Fibroblast of skin of right biceps (primary cell): ENCODE results near the gene ACTL8.

ENCODE experiments used
- DNase-seq: peaks from one replicate; pipeline ENCODE4 v3.0.0-alpha.2; 2013

The ACTL8 gene

GRCh38 chr1:17849216-17849615, 94.1 kb downstream of the ACTL8 start:
- DNase-seq, result no peak

DNA sequence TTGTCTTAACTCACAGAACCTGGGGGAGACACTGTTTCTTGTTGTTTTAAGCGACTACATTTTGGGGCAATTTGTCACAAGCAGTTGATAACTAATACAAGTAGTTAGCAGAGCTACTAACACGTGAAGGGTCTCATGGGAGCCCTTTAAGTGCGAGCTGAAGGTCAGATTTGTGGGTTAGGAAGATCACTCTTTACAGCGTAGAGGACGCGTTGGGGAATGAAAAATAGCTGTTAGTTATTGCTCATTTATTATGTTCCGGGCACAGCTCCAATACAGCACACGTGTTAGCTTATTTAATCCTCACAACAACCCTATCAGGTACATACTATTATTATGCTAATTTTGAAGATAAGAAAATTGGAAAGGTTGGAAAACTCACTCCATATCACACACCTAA, 95.9 kb downstream of the ACTL8 start:
- DNase-seq, result no peak

GRCh38 chr1:17852383-17852782, 97.2 kb downstream of the ACTL8 start:
- no peak for DNase-seq

DNA sequence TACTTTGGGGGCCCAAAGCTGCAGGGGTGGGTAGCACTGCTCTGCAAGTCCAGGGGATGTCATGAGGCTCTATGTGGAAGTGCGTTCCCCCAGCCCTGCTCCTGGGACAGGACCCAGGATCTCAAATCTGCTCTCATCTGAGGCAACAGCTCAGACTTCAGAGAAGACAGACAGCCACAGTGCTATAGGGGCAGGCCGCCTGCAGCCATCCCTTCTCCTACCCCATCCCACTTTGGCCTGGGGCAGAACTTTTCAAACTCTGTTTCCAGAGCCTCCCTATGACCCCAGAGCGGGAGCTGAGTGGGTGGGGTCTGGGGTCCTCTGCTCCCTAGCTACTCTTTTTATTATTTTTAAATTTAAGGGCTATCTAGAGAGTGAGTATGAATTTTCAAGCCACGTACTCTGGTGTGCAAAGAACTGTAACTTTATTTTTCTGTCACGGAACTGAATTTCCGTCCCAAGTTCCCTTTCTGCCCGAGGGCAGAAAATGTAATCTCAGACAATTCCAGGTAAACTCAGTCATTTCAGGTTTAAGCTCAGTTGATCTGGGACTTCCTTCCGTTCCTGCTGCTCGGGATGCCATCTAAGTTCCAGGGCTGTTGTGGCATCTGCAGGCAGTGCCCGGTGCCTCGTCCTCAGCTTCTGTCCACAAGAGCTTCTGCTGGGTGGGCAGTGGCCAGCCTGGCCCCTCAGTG, 98.3 kb downstream of the ACTL8 start:
- no peak for DNase-seq

DNA sequence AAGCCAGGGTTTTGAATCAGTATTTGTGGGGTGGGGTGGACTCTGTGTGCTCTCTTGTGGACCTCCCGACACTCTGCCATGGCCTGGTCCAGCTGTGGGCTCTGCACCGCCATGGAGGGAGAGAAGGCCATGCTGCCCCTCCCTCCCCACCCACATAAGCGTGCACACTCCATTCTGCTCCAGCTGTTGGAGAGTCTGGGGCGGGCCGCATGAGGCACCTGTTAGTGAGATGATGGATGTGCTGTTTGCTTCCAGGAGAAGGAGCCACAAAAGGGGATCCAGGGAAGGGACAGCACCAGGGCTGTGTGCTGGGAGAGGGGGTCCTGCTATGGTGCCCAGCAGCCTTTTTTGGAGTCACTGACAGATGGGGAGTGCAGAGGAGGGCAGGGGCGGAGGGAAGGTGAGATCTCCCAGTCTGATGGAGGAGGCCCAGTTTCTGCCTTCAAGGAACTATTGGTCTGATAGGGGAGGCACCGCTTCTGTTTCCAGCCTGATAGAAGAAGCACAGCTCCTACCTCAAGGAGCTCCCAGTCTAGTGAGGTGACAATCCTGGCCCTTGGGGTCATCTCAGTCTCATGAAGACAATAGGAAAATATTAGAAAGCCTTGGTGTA, 101.5 kb downstream of the ACTL8 start:
- DNase-seq, result no peak

DNA sequence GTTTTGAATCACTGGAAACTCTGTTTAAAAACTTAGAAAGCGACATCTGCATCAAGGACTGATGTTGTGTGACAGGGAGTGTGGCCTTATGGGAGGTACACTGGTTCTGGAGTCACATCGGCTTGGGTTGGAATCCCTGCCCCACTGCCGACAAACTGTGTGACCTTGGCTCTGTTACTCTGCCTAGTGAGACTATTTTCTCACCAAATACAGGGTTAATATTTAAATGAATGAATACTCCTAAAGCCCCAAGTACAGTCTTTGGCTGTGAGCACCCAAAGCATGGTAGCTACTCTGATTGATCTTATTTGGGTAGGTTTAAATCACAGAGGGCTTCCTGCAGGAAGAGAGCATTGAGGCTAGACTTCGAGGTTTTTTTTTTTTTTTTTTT, 102.0 kb downstream of the ACTL8 start:
- no peak for DNase-seq

GRCh38 chr1:17857996-17858395, 102.9 kb downstream of the ACTL8 start:
- DNase-seq, result peak; percentile 69

- DNase-seq, result no peak
These were observed 105.7 kb downstream of the ACTL8 start for GRCh38 chr1:17860812-17861211.

GRCh38 chr1:17861685-17862084, 106.6 kb downstream of the ACTL8 start:
- peak; percentile 84 for DNase-seq

GRCh38 chr1:17862121-17862520, 107.0 kb downstream of the ACTL8 start:
- DNase-seq, result no peak

GRCh38 chr1:17865912-17866739, 111.0 kb downstream of the ACTL8 start:
- DNase-seq, result peak; percentile 97

- no peak for DNase-seq
These were observed 111.6 kb downstream of the ACTL8 start for GRCh38 chr1:17866740-17867029.

DNA sequence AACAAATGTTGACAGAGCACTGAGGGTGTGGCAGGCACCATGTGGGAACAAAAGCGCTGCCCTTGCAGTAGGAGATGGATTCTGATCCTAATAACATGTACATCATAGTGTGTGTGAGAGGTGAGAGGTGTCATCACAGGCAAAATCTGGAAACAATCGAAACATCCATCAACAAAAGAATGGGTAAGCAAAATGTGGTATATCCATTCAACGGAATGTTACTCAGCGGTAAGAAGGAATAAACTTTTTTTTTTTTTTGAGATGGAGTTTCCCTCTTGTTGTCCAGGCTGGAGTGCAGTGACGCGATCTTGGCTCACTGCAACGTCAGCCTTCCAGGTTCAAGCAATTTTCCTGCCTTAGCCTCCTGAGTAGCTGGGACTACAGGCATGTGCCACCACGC, 112.3 kb downstream of the ACTL8 start:
- DNase-seq, result no peak

DNA sequence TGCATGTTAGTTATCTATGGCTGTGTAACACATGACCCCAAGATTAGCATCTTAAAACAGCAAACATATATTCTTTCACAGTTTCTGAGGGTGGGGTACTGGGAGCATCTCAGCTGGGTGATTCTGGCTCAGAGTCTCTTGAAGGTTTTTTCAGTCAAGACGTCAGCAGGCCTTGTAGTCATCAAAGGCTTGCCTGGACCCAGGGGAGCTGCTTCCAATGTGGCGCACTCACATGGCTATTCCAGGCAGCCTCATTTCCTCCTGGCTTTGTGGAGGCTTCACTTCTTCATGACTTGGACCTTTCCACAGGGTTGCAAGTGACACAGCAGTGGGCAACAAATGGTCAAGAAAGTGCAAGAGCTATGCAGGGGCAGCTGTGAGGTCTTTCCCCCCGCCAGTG, 114.7 kb downstream of the ACTL8 start:
- peak; percentile 79 for DNase-seq

DNA sequence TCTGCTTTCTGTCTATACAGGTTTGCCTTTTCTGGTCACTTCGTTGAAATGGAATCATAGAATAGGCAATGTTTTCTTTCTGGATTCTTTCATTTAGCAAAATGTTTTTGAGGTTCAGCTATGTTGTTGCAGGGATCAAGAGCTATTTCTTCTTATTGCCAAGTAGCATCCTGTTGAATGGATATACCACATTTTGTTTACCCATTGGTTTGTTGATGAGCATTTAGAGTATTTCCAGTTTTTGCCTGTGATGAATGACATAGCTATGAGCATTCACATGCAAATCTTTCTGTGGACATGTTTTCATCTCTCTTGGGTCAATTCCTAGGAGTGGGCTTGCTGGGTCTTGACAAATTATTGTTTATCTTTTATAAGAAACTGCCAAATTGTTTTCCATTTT, 115.5 kb downstream of the ACTL8 start:
- DNase-seq, result no peak

DNA sequence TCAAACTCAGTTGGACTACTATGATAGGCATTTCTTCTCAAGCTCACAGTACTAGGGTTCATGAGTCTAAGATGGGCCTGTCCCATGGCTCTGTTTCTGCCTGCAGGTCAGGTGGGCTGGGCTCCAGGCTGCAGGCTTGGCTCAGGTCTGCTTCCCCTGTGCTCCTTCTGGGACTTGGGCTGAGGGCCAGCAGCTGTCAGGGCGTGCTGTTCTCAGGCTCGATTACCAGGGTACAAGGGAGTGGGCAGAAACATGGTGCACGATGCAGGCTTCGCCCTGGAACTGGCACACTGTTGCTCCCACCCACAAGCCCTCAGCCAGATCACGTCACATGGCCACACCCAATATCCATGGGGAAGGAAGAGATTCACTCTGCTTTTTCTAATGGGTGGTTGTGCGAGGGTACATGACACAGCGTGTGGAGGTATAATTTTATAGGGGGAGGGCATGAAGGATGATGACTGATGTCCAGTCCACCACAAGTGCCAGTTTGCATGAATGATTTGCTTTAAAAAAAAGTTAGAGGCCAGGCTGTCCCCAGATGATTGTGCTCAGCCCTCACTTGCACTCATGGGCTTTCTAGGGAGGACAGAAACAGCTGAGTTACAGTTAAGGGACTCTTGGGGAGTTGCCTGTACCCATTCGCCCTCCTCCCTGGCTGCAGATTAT, 118.0 kb downstream of the ACTL8 start:
- DNase-seq, result no peak

DNA sequence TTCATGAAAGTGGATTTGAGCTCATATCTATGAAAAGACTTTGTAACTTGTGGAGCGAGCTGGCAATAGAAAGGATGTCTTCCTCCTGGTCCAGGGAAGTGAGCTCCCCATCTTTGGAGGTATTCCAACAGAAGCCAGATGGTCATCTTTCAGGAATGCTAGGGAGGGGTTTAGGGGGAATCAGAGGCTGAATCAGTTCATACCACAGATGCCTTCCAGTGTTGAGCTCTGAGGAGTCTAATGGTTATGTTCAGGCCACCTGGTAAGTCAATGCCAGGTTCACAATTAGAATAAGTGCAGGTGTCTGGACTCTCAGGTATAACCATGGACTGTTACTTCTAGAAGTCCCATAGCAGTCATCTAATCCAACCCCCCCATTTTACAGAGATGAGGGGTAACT, 119.1 kb downstream of the ACTL8 start:
- DNase-seq, result peak; percentile 98

DNA sequence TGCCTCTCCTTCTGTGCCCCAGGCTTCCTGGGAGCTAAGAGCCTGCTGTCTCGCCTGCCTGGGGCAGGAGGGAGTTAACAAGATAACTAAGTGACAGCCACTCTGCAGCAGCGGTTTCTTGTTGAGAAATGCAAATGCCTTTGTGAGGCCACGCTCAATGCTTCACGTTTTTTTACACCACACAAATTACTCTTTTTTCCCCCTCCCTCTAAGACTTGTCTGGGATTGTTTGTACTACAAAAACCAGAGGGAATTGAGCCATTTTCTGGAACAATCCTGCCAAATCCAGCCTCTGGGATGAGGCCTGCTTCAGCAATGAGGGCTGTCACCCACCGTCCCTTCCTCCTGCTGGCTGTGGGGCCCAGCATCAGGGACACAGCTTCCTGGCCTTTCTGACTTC, 119.6 kb downstream of the ACTL8 start:
- DNase-seq, result peak; percentile 97

DNA sequence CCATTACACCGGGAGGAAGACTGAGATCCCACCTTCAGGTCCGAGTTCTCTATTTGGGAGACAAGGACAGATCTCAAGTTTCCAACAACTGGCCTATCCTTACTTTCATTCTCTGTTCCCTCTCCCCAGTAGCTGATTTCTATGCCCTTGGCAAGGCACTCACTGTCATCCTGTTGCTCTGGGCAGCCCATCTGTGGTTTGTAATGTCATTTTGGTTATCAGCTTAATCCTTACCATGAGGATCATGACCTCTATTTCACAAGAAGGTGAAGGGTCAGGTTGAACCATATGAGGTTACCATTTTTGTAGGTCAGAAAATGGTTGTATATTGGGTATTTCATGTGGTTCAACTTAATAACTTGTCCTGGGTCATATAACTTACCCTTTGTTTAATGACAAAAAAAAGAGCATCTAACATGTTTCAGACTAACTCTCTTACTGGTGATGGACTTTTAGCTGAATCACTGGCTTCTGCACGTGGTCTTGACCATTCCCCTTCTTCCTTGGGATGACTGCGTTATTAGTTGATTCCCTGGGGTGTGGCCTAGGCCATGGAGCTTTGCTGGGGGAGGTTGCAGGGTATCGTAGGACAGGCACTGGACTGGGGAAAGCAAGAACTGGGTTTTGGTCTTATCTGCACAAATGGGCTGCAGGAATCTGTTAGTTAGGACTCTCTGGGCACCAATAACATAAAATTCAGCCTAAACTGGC, 120.2 kb downstream of the ACTL8 start:
- peak; percentile 78 for DNase-seq

GRCh38 chr1:17875882-17876280, 120.7 kb downstream of the ACTL8 start:
- DNase-seq, result peak; percentile 74
